HepG2 (cell line): ENCODE measurements around the gene ARHGEF26. TPM values are rescaled to one million over a fixed set of nuclear protein-coding genes. Genes with fewer than 3 reads are reported as not detected.

Experiments
- ASH2L ChIP-seq: fragments of 300-600, 200-600 bp; sonication (generic); IDR thresholded peaks from 2 replicates; pipeline ENCODE4 v1.7.0; 2017; ENCODE audit warnings: low read depth, mild to moderate bottlenecking, moderate library complexity, mixed read lengths, low read length; ENCODE audit not compliant: insufficient read length
- KMT2B ChIP-seq: IDR thresholded peaks from 2 replicates; pipeline ENCODE4 v1.6.1; 2016; ENCODE audit warnings: missing genetic modification reagents, missing compliant biosample characterization
- PHF8 ChIP-seq: sonication (generic); formaldehyde crosslinking; IDR thresholded peaks from 2 replicates; pipeline ENCODE4 v1.5.0; 2020; ENCODE audit warnings: missing genetic modification reagents
- RNF219 ChIP-seq: sonication (generic); formaldehyde crosslinking; IDR thresholded peaks from 2 replicates; pipeline ENCODE4 v1.5.0; 2020; ENCODE audit warnings: mild to moderate bottlenecking, missing genetic modification reagents
- RXRA ChIP-seq: sonication (generic); formaldehyde crosslinking; IDR thresholded peaks from 2 replicates; pipeline ENCODE4 v1.5.1; 2020; ENCODE audit warnings: missing genetic modification reagents
- SOX13 ChIP-seq, 3 experiments: fragments of 450-650 bp in 1 of 3; sonication (generic) in 1 of 3; formaldehyde crosslinking in 1 of 3; IDR thresholded peaks in 2 of 3; conservative IDR thresholded peaks in 1 of 3; 2 replicates each; pipeline versions ENCODE4 v1.5.0 to v1.6.1; 2016 to 2020; ENCODE audit warnings: antibody characterized with exemption in 1 of 3, mild to moderate bottlenecking in 1 of 3, missing compliant biosample characterization in 1 of 3, missing genetic modification reagents in 1 of 3, moderate library complexity in 1 of 3
- WIZ ChIP-seq: sonication (generic); formaldehyde crosslinking; IDR thresholded peaks from 2 replicates; pipeline ENCODE4 v1.5.1; 2020; ENCODE audit warnings: mild to moderate bottlenecking, missing genetic modification reagents
- ZFAT ChIP-seq: sonication (generic); formaldehyde crosslinking; conservative IDR thresholded peaks from 2 replicates; pipeline ENCODE4 v1.8.1; 2023; ENCODE audit warnings: missing genetic modification reagents, inconsistent platforms
- ZMAT3 ChIP-seq: sonication (generic); formaldehyde crosslinking; conservative IDR thresholded peaks from 2 replicates; pipeline ENCODE4 v1.7.0; 2021; ENCODE audit warnings: missing genetic modification reagents
- ZNF737 ChIP-seq: sonication (generic); formaldehyde crosslinking; IDR thresholded peaks from 2 replicates; pipeline ENCODE4 v1.5.0; 2020; ENCODE audit warnings: missing genetic modification reagents, mild to moderate bottlenecking, borderline replicate concordance
- ZNF75D ChIP-seq: sonication (generic); formaldehyde crosslinking; IDR thresholded peaks from 2 replicates; pipeline ENCODE4 v1.8.1; 2023; ENCODE audit warnings: missing genetic modification reagents, mild to moderate bottlenecking, borderline replicate concordance
- ZSCAN31 ChIP-seq: sonication (generic); formaldehyde crosslinking; IDR thresholded peaks from 2 replicates; pipeline ENCODE4 v1.5.0; 2020; ENCODE audit warnings: low read depth, mild to moderate bottlenecking, missing genetic modification reagents
- polyA plus RNA-seq, 8 experiments: library from polyadenylated mRNA; depleted of rRNA in 3 of 8; stranded (reverse) in 7 of 8; unstranded in 1 of 8; fragments of >200 nt; fragmentation: Illumina TruSeq in 4 of 8; extraction: Trizol in 4 of 8; gene quantifications; 2 replicates each; pipeline versions ENCODE4 v1.2.1 to v1.2.3, GENCODE V29; 2011 to 2016; ENCODE audit warnings: low read depth in 4 of 8, missing spikeins in 1 of 8, mixed read lengths in 1 of 8; ENCODE audit not compliant: insufficient read depth in 1 of 8
- total RNA-seq, 5 experiments: library from RNA; depleted of rRNA; stranded (reverse); fragments of >200 nt; fragmentation: Illumina TruSeq; extraction: Trizol; gene quantifications; 2 replicates each; pipeline ENCODE4 v1.2.3, GENCODE V29; 2016; ENCODE audit warnings: low read depth in 1 of 5
- TF ChIP-seq, protein P1 (sequence below): sonication (generic); formaldehyde crosslinking; IDR thresholded peaks from 2 replicates; pipeline ENCODE4 v1.4.0; 2020; ENCODE audit warnings: mild to moderate bottlenecking, missing genetic modification reagents
- TF ChIP-seq, protein P2 (sequence below): sonication (generic); formaldehyde crosslinking; conservative IDR thresholded peaks from 2 replicates; pipeline ENCODE4 v1.8.0; 2022; ENCODE audit warnings: mild to moderate bottlenecking, moderate library complexity, missing genetic modification reagents
- TF ChIP-seq, protein P3 (sequence below): sonication (generic); formaldehyde crosslinking; IDR thresholded peaks from 2 replicates; pipeline ENCODE4 v1.4.0; 2020; ENCODE audit warnings: missing genetic modification reagents, borderline replicate concordance
- TF ChIP-seq, protein P4 (sequence below): sonication (generic); formaldehyde crosslinking; IDR thresholded peaks from 2 replicates; pipeline ENCODE4 v1.8.1; 2022; ENCODE audit warnings: mild to moderate bottlenecking, missing genetic modification reagents

ARHGEF26 gene
- total and polyA plus RNA-seq, 2 of the 13 experiments (the other 11 are each of a cell fraction or from before 2014, with no cell fraction given) = 0.74 to 6.1 TPM

DNA sequence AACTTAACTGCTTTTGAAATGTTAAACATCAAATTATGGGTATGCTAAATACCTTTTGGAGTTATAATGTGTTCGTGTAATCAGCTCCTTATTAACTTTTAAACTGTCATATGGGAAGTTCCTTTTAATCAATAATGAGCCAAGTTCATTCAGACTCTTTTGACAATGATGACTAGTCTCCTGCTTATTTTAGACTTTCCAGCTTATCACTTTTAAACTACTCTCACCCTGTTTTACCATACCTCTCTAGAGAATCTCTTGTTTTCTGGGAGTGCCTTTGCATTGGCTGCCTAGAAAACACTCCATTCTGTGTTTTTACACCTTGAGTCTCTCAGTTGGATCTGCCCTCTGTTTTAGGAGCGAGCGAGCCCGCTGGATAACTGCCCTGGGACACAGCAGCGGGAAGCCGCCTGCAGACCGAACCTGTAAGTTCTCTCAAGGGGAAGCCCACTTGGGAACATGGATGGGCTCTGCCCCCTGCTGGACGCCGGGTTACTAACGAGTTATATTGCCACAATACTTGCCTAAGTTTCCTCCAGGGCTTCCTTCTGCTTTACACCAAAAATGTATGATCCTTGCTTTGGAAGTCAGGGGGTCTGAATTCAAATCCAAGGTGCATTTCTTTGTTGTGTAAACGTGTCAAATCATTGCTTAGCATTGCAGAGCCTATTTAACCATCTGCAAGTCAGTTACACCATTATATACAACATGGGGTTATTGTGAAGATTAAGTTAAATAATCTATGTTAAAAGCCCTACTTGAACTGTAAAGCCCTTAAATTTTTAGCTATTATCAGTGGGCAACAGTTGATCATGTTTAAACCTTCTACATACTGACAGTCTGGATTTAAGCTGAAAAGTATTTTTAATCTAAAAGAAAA is 131.8 kb downstream of the ARHGEF26 start (continued):
- TF ChIP-seq, protein P1, sequence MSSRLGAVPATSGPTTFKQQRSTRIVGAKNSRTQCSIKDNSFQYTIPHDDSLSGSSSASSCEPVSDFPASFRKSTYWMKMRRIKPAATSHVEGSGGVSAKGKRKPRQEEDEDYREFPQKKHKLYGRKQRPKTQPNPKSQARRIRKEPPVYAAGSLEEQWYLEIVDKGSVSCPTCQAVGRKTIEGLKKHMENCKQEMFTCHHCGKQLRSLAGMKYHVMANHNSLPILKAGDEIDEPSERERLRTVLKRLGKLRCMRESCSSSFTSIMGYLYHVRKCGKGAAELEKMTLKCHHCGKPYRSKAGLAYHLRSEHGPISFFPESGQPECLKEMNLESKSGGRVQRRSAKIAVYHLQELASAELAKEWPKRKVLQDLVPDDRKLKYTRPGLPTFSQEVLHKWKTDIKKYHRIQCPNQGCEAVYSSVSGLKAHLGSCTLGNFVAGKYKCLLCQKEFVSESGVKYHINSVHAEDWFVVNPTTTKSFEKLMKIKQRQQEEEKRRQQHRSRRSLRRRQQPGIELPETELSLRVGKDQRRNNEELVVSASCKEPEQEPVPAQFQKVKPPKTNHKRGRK (CRISPR knock-in tag) = no peak
- TF ChIP-seq SOX13 (IDR thresholded peaks at IDR 0.05) (no peak), SOX13 (CRISPR knock-in tag; conservative IDR thresholded peaks at IDR 0.05 in 1 of 2, IDR thresholded peaks at IDR 0.05 in 1 of 2) (no peak), PHF8 (no peak), RXRA (CRISPR knock-in tag) (no peak), ASH2L (no peak), ZMAT3 (CRISPR knock-in tag) (no peak), ZSCAN31 (CRISPR knock-in tag) (peak; percentile 98), ZNF75D (CRISPR knock-in tag) (no peak), WIZ (CRISPR knock-in tag) (no peak), KMT2B (CRISPR knock-in tag) (no peak), ZNF737 (CRISPR knock-in tag) (no peak), ZFAT (CRISPR knock-in tag) (no peak), RNF219 (CRISPR knock-in tag) (no peak)
- TF ChIP-seq, protein P2, sequence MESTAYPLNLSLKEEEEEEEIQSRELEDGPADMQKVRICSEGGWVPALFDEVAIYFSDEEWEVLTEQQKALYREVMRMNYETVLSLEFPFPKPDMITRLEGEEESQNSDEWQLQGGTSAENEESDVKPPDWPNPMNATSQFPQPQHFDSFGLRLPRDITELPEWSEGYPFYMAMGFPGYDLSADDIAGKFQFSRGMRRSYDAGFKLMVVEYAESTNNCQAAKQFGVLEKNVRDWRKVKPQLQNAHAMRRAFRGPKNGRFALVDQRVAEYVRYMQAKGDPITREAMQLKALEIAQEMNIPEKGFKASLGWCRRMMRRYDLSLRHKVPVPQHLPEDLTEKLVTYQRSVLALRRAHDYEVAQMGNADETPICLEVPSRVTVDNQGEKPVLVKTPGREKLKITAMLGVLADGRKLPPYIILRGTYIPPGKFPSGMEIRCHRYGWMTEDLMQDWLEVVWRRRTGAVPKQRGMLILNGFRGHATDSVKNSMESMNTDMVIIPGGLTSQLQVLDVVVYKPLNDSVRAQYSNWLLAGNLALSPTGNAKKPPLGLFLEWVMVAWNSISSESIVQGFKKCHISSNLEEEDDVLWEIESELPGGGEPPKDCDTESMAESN (CRISPR knock-in tag) = 0 out of 2 replicates have a peak, but pooled peaks have one; percentile 23
- TF ChIP-seq, protein P3, sequence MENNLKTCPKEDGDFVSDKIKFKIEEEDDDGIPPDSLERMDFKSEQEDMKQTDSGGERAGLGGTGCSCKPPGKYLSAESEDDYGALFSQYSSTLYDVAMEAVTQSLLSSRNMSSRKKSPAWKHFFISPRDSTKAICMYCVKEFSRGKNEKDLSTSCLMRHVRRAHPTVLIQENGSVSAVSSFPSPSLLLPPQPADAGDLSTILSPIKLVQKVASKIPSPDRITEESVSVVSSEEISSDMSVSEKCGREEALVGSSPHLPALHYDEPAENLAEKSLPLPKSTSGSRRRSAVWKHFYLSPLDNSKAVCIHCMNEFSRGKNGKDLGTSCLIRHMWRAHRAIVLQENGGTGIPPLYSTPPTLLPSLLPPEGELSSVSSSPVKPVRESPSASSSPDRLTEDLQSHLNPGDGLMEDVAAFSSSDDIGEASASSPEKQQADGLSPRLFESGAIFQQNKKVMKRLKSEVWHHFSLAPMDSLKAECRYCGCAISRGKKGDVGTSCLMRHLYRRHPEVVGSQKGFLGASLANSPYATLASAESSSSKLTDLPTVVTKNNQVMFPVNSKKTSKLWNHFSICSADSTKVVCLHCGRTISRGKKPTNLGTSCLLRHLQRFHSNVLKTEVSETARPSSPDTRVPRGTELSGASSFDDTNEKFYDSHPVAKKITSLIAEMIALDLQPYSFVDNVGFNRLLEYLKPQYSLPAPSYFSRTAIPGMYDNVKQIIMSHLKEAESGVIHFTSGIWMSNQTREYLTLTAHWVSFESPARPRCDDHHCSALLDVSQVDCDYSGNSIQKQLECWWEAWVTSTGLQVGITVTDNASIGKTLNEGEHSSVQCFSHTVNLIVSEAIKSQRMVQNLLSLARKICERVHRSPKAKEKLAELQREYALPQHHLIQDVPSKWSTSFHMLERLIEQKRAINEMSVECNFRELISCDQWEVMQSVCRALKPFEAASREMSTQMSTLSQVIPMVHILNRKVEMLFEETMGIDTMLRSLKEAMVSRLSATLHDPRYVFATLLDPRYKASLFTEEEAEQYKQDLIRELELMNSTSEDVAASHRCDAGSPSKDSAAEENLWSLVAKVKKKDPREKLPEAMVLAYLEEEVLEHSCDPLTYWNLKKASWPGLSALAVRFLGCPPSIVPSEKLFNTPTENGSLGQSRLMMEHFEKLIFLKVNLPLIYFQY (CRISPR knock-in tag) = no peak
- TF ChIP-seq, protein P4, sequence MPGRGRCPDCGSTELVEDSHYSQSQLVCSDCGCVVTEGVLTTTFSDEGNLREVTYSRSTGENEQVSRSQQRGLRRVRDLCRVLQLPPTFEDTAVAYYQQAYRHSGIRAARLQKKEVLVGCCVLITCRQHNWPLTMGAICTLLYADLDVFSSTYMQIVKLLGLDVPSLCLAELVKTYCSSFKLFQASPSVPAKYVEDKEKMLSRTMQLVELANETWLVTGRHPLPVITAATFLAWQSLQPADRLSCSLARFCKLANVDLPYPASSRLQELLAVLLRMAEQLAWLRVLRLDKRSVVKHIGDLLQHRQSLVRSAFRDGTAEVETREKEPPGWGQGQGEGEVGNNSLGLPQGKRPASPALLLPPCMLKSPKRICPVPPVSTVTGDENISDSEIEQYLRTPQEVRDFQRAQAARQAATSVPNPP (CRISPR knock-in tag) = no peak
